Activated naive CD8-positive, alpha-beta T cell treated with anti-CD3 and anti-CD28 coated beads for 36 hours (primary cell): ENCODE results near the gene RNU6-9. TPM values are rescaled to one million over a fixed set of nuclear protein-coding genes. Genes with fewer than 3 reads are reported as not detected.

Source experiments
- DNase-seq: peaks from one replicate; pipeline ENCODE4 v3.0.0; 2021
- H3K27ac Mint-ChIP-seq: one replicate; pipeline ENCODE4 v1.8.0; 2022; ENCODE audit warnings: mild to moderate bottlenecking, moderate library complexity, mixed read lengths
- H3K27me3 Mint-ChIP-seq: one replicate; pipeline ENCODE4 v1.8.0; 2022; ENCODE audit warnings: mild to moderate bottlenecking, mixed read lengths
- H3K36me3 Mint-ChIP-seq: one replicate; pipeline ENCODE4 v1.8.0; 2021; ENCODE audit warnings: mild to moderate bottlenecking, mixed read lengths
- H3K4me1 Mint-ChIP-seq: one replicate; pipeline ENCODE4 v1.8.0; 2021; ENCODE audit warnings: mixed read lengths
- H3K4me3 Mint-ChIP-seq: one replicate; pipeline ENCODE4 v1.8.0; 2022; ENCODE audit warnings: mild to moderate bottlenecking, moderate library complexity, mixed read lengths
- H3K9me3 Mint-ChIP-seq: one replicate; pipeline ENCODE4 v1.8.0; 2022; ENCODE audit warnings: mixed read lengths
- total RNA-seq, 2 experiments: library from RNA; stranded (reverse); gene quantifications; one replicate each; pipeline ENCODE4 v1.2.3, GENCODE V29; 2021

Gene RNU6-9
- total RNA-seq, 2 experiments from 2014 or later: not detected

GRCh38 chr19:926589-927350, 33.5 kb downstream of the RNU6-9 start:
- Mint-ChIP-seq H3K27ac (no peak overlapping the region), H3K9me3 (no peaks in the 10 kb centered on the region), H3K27me3 (peaks cover 1% of the 10 kb centered on the region), H3K4me1 (peaks cover 4% of the 10 kb centered on the region), H3K36me3 (no peaks in the 10 kb centered on the region), H3K4me3 (peak overlapping the region; percentile 72)
- peak; percentile 73 for DNase-seq

- Mint-ChIP-seq H3K27me3 (peaks cover 6% of the 10 kb centered on the region), H3K4me3 (no peak overlapping the region)
These were observed 34.1 kb downstream of the RNU6-9 start for GRCh38 chr19:927351-927779.

GRCh38 chr19:927780-928401, 34.6 kb downstream of the RNU6-9 start:
- Mint-ChIP-seq H3K36me3 (no peaks in the 10 kb centered on the region), H3K27me3 (peaks cover 9% of the 10 kb centered on the region), H3K9me3 (no peaks in the 10 kb centered on the region), H3K4me1 (peaks cover 8% of the 10 kb centered on the region), H3K4me3 (peak overlapping the region; percentile 14), H3K27ac (no peak overlapping the region)
- DNase-seq: no peak

More at GRCh38 chr19:927351-927779, 34.1 kb downstream of the RNU6-9 start:
- DNase-seq: no peak
- Mint-ChIP-seq H3K9me3 (no peaks in the 10 kb centered on the region), H3K27ac (no peak overlapping the region), H3K36me3 (no peaks in the 10 kb centered on the region), H3K4me1 (peaks cover 4% of the 10 kb centered on the region)

- Mint-ChIP-seq H3K4me1 (peaks cover 10% of the 10 kb centered on the region), H3K9me3 (no peaks in the 10 kb centered on the region), H3K36me3 (no peaks in the 10 kb centered on the region), H3K27ac (no peak overlapping the region), H3K27me3 (peaks cover 10% of the 10 kb centered on the region), H3K4me3 (no peak overlapping the region)
- DNase-seq: no peak
These were observed 35.4 kb downstream of the RNU6-9 start for GRCh38 chr19:928471-929202.

GRCh38 chr19:929203-929890, 36.1 kb downstream of the RNU6-9 start:
- DNase-seq: no peak
- Mint-ChIP-seq H3K27me3 (peaks cover 10% of the 10 kb centered on the region), H3K27ac (no peak overlapping the region), H3K4me3 (no peak overlapping the region), H3K4me1 (peaks cover 10% of the 10 kb centered on the region), H3K36me3 (no peaks in the 10 kb centered on the region), H3K9me3 (no peaks in the 10 kb centered on the region)

- no peak for DNase-seq
- H3K4me3 Mint-ChIP-seq: no peak overlapping the region
- no peak overlapping the region for H3K27ac Mint-ChIP-seq
- H3K36me3 Mint-ChIP-seq: no peaks in the 10 kb centered on the region
- no peaks in the 10 kb centered on the region for H3K9me3 Mint-ChIP-seq
- H3K4me1 Mint-ChIP-seq: peaks cover 9% of the 10 kb centered on the region
- H3K27me3 Mint-ChIP-seq: peaks cover 10% of the 10 kb centered on the region
These were observed 36.6 kb downstream of the RNU6-9 start for GRCh38 chr19:929891-930258.

GRCh38 chr19:931860-932647, 38.8 kb downstream of the RNU6-9 start:
- Mint-ChIP-seq H3K4me3 (no peak overlapping the region), H3K4me1 (peaks cover 13% of the 10 kb centered on the region), H3K27ac (no peak overlapping the region), H3K36me3 (peaks cover 2% of the 10 kb centered on the region), H3K27me3 (peaks cover 13% of the 10 kb centered on the region), H3K9me3 (no peaks in the 10 kb centered on the region)
- no peak for DNase-seq

GRCh38 chr19:932648-933552, 39.6 kb downstream of the RNU6-9 start:
- DNase-seq: peak; percentile 38
- Mint-ChIP-seq H3K9me3 (no peaks in the 10 kb centered on the region), H3K27ac (peak overlapping the region; percentile 47), H3K4me1 (peaks cover 19% of the 10 kb centered on the region), H3K27me3 (peaks cover 13% of the 10 kb centered on the region), H3K4me3 (peak overlapping the region; percentile 54), H3K36me3 (peaks cover 2% of the 10 kb centered on the region)

GRCh38 chr19:933553-933882, 40.2 kb downstream of the RNU6-9 start:
- no peaks in the 10 kb centered on the region for H3K9me3 Mint-ChIP-seq
- H3K36me3 Mint-ChIP-seq: peaks cover 2% of the 10 kb centered on the region
- H3K4me1 Mint-ChIP-seq: peaks cover 22% of the 10 kb centered on the region
- H3K27ac Mint-ChIP-seq: no peak overlapping the region
- no peak overlapping the region for H3K4me3 Mint-ChIP-seq
- H3K27me3 Mint-ChIP-seq: peaks cover 13% of the 10 kb centered on the region
- DNase-seq: no peak

- peaks cover 2% of the 10 kb centered on the region for H3K36me3 Mint-ChIP-seq
- no peak overlapping the region for H3K27ac Mint-ChIP-seq
- peaks cover 13% of the 10 kb centered on the region for H3K27me3 Mint-ChIP-seq
- H3K4me3 Mint-ChIP-seq: no peak overlapping the region
- DNase-seq: no peak
- H3K9me3 Mint-ChIP-seq: no peaks in the 10 kb centered on the region
- H3K4me1 Mint-ChIP-seq: peaks cover 22% of the 10 kb centered on the region
These were observed 41.0 kb downstream of the RNU6-9 start for GRCh38 chr19:934197-934840.

GRCh38 chr19:934865-935479, 41.7 kb downstream of the RNU6-9 start:
- no peak overlapping the region for H3K27ac Mint-ChIP-seq
- peaks cover 23% of the 10 kb centered on the region for H3K4me1 Mint-ChIP-seq
- H3K27me3 Mint-ChIP-seq: peaks cover 19% of the 10 kb centered on the region
- H3K36me3 Mint-ChIP-seq: peaks cover 6% of the 10 kb centered on the region
- H3K9me3 Mint-ChIP-seq: no peaks in the 10 kb centered on the region
- no peak overlapping the region for H3K4me3 Mint-ChIP-seq
- DNase-seq: no peak

- Mint-ChIP-seq H3K4me1 (peaks cover 29% of the 10 kb centered on the region), H3K27ac (no peak overlapping the region), H3K27me3 (peaks cover 25% of the 10 kb centered on the region), H3K9me3 (no peaks in the 10 kb centered on the region), H3K36me3 (peaks cover 6% of the 10 kb centered on the region), H3K4me3 (no peak overlapping the region)
- no peak for DNase-seq
These were observed 42.9 kb downstream of the RNU6-9 start for GRCh38 chr19:936175-936546.

GRCh38 chr19:937259-937694, 44.0 kb downstream of the RNU6-9 start:
- H3K9me3 Mint-ChIP-seq: no peaks in the 10 kb centered on the region
- H3K27ac Mint-ChIP-seq: no peak overlapping the region
- H3K27me3 Mint-ChIP-seq: peaks cover 22% of the 10 kb centered on the region
- peaks cover 10% of the 10 kb centered on the region for H3K36me3 Mint-ChIP-seq
- H3K4me1 Mint-ChIP-seq: peaks cover 31% of the 10 kb centered on the region
- peak; percentile 55 for DNase-seq
- H3K4me3 Mint-ChIP-seq: no peak overlapping the region
